OCI-LY3 (cell line): ENCODE results near the gene CDCA7.
"Not testable (repeated sequence)": the region's sequence is repeated elsewhere in the genome, so short reads cannot be mapped to it uniquely, and the experiment has no call there.

Experiments used
- H2AFZ ChIP-seq: fragments of 200-600, 300-600 bp; shearing (Covaris generic); 2 replicates; pipeline ENCODE4 v1.6.0; 2014; ENCODE audit warnings: antibody characterized with exemption, low read depth, low read length
- H3K27ac ChIP-seq: fragments of 200-600, 300-600 bp; sonication (generic); 2 replicates; pipeline ENCODE4 v1.5.1; 2014; ENCODE audit warnings: mild to moderate bottlenecking, low read length, moderate library complexity, mixed read lengths
- H3K27me3 ChIP-seq: fragments of 200-600, 300-600 bp; sonication (generic); 2 replicates; pipeline ENCODE4 v1.6.1; 2014; ENCODE audit warnings: low read depth, low read length, mixed read lengths
- H3K36me3 ChIP-seq: fragments of 200-600, 300-600 bp; sonication (generic); replicated peaks from 2 replicates; pipeline ENCODE3; 2014; ENCODE audit warnings: low read depth, low read length, mixed read lengths
- H3K4me1 ChIP-seq: fragments of 300-600, 200-600 bp; sonication (generic); 2 replicates; pipeline ENCODE4 v1.6.1; 2014; ENCODE audit warnings: low read length, mixed read lengths
- H3K4me2 ChIP-seq: fragments of 200-600, 300-600 bp; sonication (generic); 2 replicates; pipeline ENCODE4 v1.6.1; 2014; ENCODE audit warnings: low read length, mixed read lengths
- H3K4me3 ChIP-seq: fragments of 300-600, 200-600 bp; sonication (generic); 2 replicates; pipeline ENCODE4 v1.5.1; 2014; ENCODE audit warnings: antibody characterized with exemption, mild to moderate bottlenecking, low read length, moderate library complexity
- H3K79me2 ChIP-seq: fragments of 300-600, 200-600 bp; shearing (Covaris generic); 2 replicates; pipeline ENCODE4 v1.6.1; 2014; ENCODE audit warnings: mild to moderate bottlenecking, low read length, mixed read lengths
- H3K9ac ChIP-seq: fragments of 300-600, 200-600 bp; shearing (Covaris generic); 2 replicates; pipeline ENCODE4 v1.6.0; 2014; ENCODE audit warnings: mild to moderate bottlenecking, low read length, moderate library complexity
- H3K9me3 ChIP-seq: fragments of 200-600, 300-600 bp; shearing (Covaris generic); 2 replicates; pipeline ENCODE4 v1.6.1; 2014; ENCODE audit warnings: low read length, mixed read lengths; ENCODE audit not compliant: insufficient read depth
- H4K20me1 ChIP-seq: fragments of 200-600, 300-600 bp; sonication (generic); 2 replicates; pipeline ENCODE4 v1.6.1; 2016; ENCODE audit warnings: low read length, mixed read lengths; ENCODE audit not compliant: insufficient read depth
- CTCF ChIP-seq: fragments of 200-600, 300-600 bp; sonication (generic); IDR thresholded peaks from 2 replicates; pipeline ENCODE4 v1.5.1; 2014; ENCODE audit warnings: antibody characterized with exemption, low read length, low read depth
- EZH2phosphoT487 ChIP-seq: fragments of 200-600 bp; shearing (Covaris generic); IDR thresholded peaks from 2 replicates; pipeline ENCODE4 v1.6.1; 2018; ENCODE audit warnings: antibody characterized with exemption, mixed run types, low read depth

The CDCA7 gene

GRCh38 chr2:173354582-173355131, at the start of gene CDCA7:
Gene CDCA7 (plus strand): TSS chr2:173354872. CDS start chr2:173354964, 92 bp downstream.
- H3K36me3 ChIP-seq: peaks cover 13% of the 10 kb centered on the region
- TF ChIP-seq EZH2phosphoT487: no peak
- TF ChIP-seq CTCF: no peak
- peak within 1 kb of the TSS; percentile 97 for H3K9ac ChIP-seq
- peak within 1 kb of the TSS; percentile 92 for H3K4me3 ChIP-seq
- 0 out of 2 replicates have a peak, but pooled peaks cover 16% of the 10 kb centered on the region for H3K27me3 ChIP-seq
- H3K79me2 ChIP-seq: peaks cover 50% of the 10 kb centered on the region
- peaks cover 48% of the 10 kb centered on the region for H3K4me1 ChIP-seq
- H4K20me1 ChIP-seq: peaks cover 38% of the 10 kb centered on the region
- H3K9me3 ChIP-seq: no peaks in the 10 kb centered on the region
- peak within 1 kb of the TSS; percentile 80 for H3K27ac ChIP-seq
- peak within 1 kb of the TSS; percentile 91 for H3K4me2 ChIP-seq
- H2AFZ ChIP-seq: peak within 1 kb of the TSS; percentile 88

GRCh38 chr2:173305303-173305702, 49.4 kb upstream of the CDCA7 start:
- no peaks in the 10 kb centered on the region for H3K36me3 ChIP-seq
- H3K4me1 ChIP-seq: no peaks in the 10 kb centered on the region
- no peaks in the 10 kb centered on the region for H3K79me2 ChIP-seq
- H3K27ac ChIP-seq: no peak overlapping the region
- no peak overlapping the region for H2AFZ ChIP-seq
- H3K27me3 ChIP-seq: no peaks in the 10 kb centered on the region
- no peak overlapping the region for H3K4me3 ChIP-seq
- no peaks in the 10 kb centered on the region for H4K20me1 ChIP-seq
- no peak overlapping the region for H3K9ac ChIP-seq
- no peaks in the 10 kb centered on the region for H3K9me3 ChIP-seq
- TF ChIP-seq CTCF: no peak
- TF ChIP-seq EZH2phosphoT487: no peak
- H3K4me2 ChIP-seq: no peak overlapping the region

GRCh38 chr2:173307293-173307692, 47.4 kb upstream of the CDCA7 start:
- Histone ChIP-seq H3K27ac (no peak overlapping the region), H3K4me2 (no peak overlapping the region), H4K20me1 (no peaks in the 10 kb centered on the region), H3K4me1 (no peaks in the 10 kb centered on the region), H3K9ac (no peak overlapping the region), H2AFZ (no peak overlapping the region), H3K27me3 (no peaks in the 10 kb centered on the region), H3K79me2 (no peaks in the 10 kb centered on the region), H3K9me3 (no peaks in the 10 kb centered on the region), H3K36me3 (no peaks in the 10 kb centered on the region), H3K4me3 (no peak overlapping the region)
- no peak for TF ChIP-seq EZH2phosphoT487
- TF ChIP-seq CTCF: no peak

GRCh38 chr2:173309370-173309769, 45.3 kb upstream of the CDCA7 start:
- H3K27me3 ChIP-seq, H3K27ac ChIP-seq, H3K4me3 ChIP-seq, H3K9me3 ChIP-seq, H3K36me3 ChIP-seq, H3K4me1 ChIP-seq, H3K79me2 ChIP-seq, H3K9ac ChIP-seq, H2AFZ ChIP-seq, H4K20me1 ChIP-seq, H3K4me2 ChIP-seq: not testable (repeated sequence)
